ENCODE measurements around the gene ADAP2.

GRCh38 chr17:30942308-30943079 is 20.7 kb downstream of the ADAP2 start:
- TF ChIP-seq AEBP2 (tag by site-specific recombination; IDR thresholded peaks at IDR 0.05; ENCODE audit: borderline replicate concordance) (no peak), TSHZ1 (tag by site-specific recombination; IDR thresholded peaks at IDR 0.05; ENCODE audit: borderline replicate concordance) (no peak), MEIS1 (CRISPR knock-in tag; IDR thresholded peaks at IDR 0.05; ENCODE audit: borderline replicate concordance) (no peak), ZNF174 (tag by site-specific recombination; IDR thresholded peaks at IDR 0.05) (no peak), CTCF (tag by site-specific recombination; IDR thresholded peaks at IDR 0.05) (no peak), ZBTB21 (tag by site-specific recombination; IDR thresholded peaks at IDR 0.05) (no peak), REPIN1 (tag by site-specific recombination; IDR thresholded peaks at IDR 0.05; ENCODE audit: low read depth) (no peak), SP7 (tag by site-specific recombination; IDR thresholded peaks at IDR 0.05) (no peak), ZNF626 (tag by site-specific recombination; IDR thresholded peaks at IDR 0.05) (no peak), ZNF76 (tag by site-specific recombination; IDR thresholded peaks at IDR 0.05; ENCODE audit: borderline replicate concordance, low read depth) (no peak), SALL2 (tag by site-specific recombination; IDR thresholded peaks at IDR 0.05; ENCODE audit: borderline replicate concordance) (no peak), YY1 (tag by site-specific recombination; IDR thresholded peaks at IDR 0.05) (no peak)
